NB4 (cell line): ENCODE results near the gene SVIL.
"Not testable (repeated sequence)": the region's sequence is repeated elsewhere in the genome, so short reads cannot be mapped to it uniquely, and the experiment has no call there.

Source experiments
- POLR2A ChIP-seq: IDR thresholded peaks from 2 replicates; pipeline ENCODE4 v1.6.1; 2011; ENCODE audit warnings: mild to moderate bottlenecking; ENCODE audit not compliant: insufficient read length; ENCODE audit errors: extremely low read depth
- TF ChIP-seq, protein P1 (sequence below): IDR thresholded peaks from one replicate; pipeline ENCODE4 v1.5.1; 2012; ENCODE audit warnings: low read depth, low read length

DNA sequence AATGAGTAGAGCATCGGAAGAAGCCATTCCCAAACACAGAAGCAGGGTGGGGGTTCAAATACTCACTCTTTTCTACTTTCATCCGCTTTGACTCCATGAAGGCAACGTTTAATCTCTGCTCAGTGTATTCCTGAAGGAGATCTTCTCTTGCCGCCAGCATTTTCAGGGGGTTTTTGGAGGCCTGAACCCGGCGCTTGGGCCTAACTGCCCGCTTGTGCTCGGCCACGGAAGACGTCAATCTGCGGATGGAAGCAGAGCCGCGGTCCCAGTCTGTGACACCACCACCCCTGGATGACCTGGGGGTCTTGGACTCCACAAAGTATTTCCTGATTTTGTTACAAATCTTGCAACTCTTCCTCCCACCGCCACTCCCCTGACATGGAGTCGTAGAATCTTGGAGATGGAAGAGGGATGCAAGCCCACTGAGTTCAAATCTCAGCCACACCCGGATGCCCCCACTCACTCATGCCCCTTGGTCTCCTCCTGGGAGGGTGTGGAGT, 143.9 kb downstream of the SVIL start:
- not testable (repeated sequence) for TF ChIP-seq POLR2A
- TF ChIP-seq, protein P1, sequence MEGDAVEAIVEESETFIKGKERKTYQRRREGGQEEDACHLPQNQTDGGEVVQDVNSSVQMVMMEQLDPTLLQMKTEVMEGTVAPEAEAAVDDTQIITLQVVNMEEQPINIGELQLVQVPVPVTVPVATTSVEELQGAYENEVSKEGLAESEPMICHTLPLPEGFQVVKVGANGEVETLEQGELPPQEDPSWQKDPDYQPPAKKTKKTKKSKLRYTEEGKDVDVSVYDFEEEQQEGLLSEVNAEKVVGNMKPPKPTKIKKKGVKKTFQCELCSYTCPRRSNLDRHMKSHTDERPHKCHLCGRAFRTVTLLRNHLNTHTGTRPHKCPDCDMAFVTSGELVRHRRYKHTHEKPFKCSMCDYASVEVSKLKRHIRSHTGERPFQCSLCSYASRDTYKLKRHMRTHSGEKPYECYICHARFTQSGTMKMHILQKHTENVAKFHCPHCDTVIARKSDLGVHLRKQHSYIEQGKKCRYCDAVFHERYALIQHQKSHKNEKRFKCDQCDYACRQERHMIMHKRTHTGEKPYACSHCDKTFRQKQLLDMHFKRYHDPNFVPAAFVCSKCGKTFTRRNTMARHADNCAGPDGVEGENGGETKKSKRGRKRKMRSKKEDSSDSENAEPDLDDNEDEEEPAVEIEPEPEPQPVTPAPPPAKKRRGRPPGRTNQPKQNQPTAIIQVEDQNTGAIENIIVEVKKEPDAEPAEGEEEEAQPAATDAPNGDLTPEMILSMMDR, result not testable (repeated sequence)
